SU-DHL-6 (cell line): ENCODE measurements around the gene POU4F1.

ENCODE experiments used
- H2AFZ ChIP-seq: fragments of 200-600 bp; sonication (generic); 2 replicates; pipeline ENCODE4 v1.6.1; 2014; ENCODE audit warnings: low read depth, mild to moderate bottlenecking, moderate library complexity, mixed read lengths, antibody characterized with exemption, low read length; ENCODE audit not compliant: severe bottlenecking
- H3F3A ChIP-seq: fragments of 200-600 bp; shearing (Covaris generic); 2 replicates; pipeline ENCODE4 v1.6.0; 2016; ENCODE audit warnings: antibody characterized with exemption, mild to moderate bottlenecking; ENCODE audit not compliant: insufficient read depth
- H3K27ac ChIP-seq: fragments of 200-600 bp; sonication (generic); 2 replicates; pipeline ENCODE4 v1.5.1; 2016; ENCODE audit warnings: low read depth, mild to moderate bottlenecking, low read length, moderate library complexity, mixed read lengths
- H3K27me3 ChIP-seq: fragments of 200-600 bp; sonication (generic), shearing (Covaris generic); 2 replicates; pipeline ENCODE4 v1.6.0; 2014; ENCODE audit warnings: mild to moderate bottlenecking, low read length
- H3K36me3 ChIP-seq: fragments of 200-600 bp; sonication (generic); 2 replicates; pipeline ENCODE4 v1.6.1; 2014; ENCODE audit warnings: mild to moderate bottlenecking, low read length, mixed read lengths
- H3K4me2 ChIP-seq: fragments of 300-600, 200-600 bp; shearing (Covaris generic), sonication (generic); 2 replicates; pipeline ENCODE4 v1.6.0; 2014; ENCODE audit warnings: low read length, low read depth, mild to moderate bottlenecking; ENCODE audit not compliant: poor library complexity, severe bottlenecking
- H3K4me3 ChIP-seq: fragments of 200-600 bp; sonication (generic); 2 replicates; pipeline ENCODE4 v1.5.1; 2014; ENCODE audit warnings: antibody characterized with exemption, low read length, mild to moderate bottlenecking, mixed read lengths; ENCODE audit not compliant: insufficient read depth, poor library complexity, severe bottlenecking
- H3K79me2 ChIP-seq: fragments of 200-600 bp; sonication (generic); 2 replicates; pipeline ENCODE4 v1.6.1; 2014; ENCODE audit warnings: mild to moderate bottlenecking, low read length, moderate library complexity; ENCODE audit not compliant: insufficient read depth
- H3K9ac ChIP-seq: fragments of 200-600 bp; sonication (generic); 2 replicates; pipeline ENCODE4 v1.7.0; 2014; ENCODE audit warnings: mild to moderate bottlenecking, low read length
- H3K9me2 ChIP-seq: fragments of 200-600 bp; sonication (generic); replicated peaks from 2 replicates; pipeline ENCODE4 v1.6.1; 2014; ENCODE audit warnings: low read length; ENCODE audit not compliant: insufficient read depth
- H3K9me3 ChIP-seq: fragments of 200-600 bp; sonication (generic); 2 replicates; pipeline ENCODE4 v1.6.1; 2014; ENCODE audit warnings: low read length, mixed read lengths; ENCODE audit not compliant: insufficient read depth
- H4K20me1 ChIP-seq: fragments of 200-600 bp; sonication (generic); 2 replicates; pipeline ENCODE4 v1.6.1; 2014; ENCODE audit warnings: low read depth, mild to moderate bottlenecking, antibody characterized with exemption, low read length, moderate library complexity, mixed read lengths
- EZH2phosphoT487 ChIP-seq: fragments of 200-600 bp; sonication (generic), shearing (Covaris generic); conservative IDR thresholded peaks from 2 replicates; pipeline ENCODE4 v1.6.1; 2018; ENCODE audit warnings: mild to moderate bottlenecking, antibody characterized with exemption, low read length, moderate library complexity, mixed read lengths
- TF ChIP-seq, protein P1 (sequence below): fragments of 200-600 bp; sonication (generic); IDR thresholded peaks from one replicate; pipeline ENCODE4 v1.5.1; 2017; ENCODE audit warnings: antibody characterized with exemption, mild to moderate bottlenecking, low read length, moderate library complexity; ENCODE audit not compliant: insufficient read depth, poor library complexity, severe bottlenecking

Gene POU4F1

GRCh38 chr13:78589206-78589605 is 14.1 kb downstream of the POU4F1 start:
- H3K79me2 ChIP-seq = no peaks in the 10 kb centered on the region
- H3K9me3 ChIP-seq = no peaks in the 10 kb centered on the region

GRCh38 chr13:78587395-78587794 is 16.0 kb downstream of the POU4F1 start:
- no peak for TF ChIP-seq EZH2phosphoT487
- TF ChIP-seq, protein P1, sequence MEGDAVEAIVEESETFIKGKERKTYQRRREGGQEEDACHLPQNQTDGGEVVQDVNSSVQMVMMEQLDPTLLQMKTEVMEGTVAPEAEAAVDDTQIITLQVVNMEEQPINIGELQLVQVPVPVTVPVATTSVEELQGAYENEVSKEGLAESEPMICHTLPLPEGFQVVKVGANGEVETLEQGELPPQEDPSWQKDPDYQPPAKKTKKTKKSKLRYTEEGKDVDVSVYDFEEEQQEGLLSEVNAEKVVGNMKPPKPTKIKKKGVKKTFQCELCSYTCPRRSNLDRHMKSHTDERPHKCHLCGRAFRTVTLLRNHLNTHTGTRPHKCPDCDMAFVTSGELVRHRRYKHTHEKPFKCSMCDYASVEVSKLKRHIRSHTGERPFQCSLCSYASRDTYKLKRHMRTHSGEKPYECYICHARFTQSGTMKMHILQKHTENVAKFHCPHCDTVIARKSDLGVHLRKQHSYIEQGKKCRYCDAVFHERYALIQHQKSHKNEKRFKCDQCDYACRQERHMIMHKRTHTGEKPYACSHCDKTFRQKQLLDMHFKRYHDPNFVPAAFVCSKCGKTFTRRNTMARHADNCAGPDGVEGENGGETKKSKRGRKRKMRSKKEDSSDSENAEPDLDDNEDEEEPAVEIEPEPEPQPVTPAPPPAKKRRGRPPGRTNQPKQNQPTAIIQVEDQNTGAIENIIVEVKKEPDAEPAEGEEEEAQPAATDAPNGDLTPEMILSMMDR = no peak
- no peak overlapping the region for H3K4me3 ChIP-seq
- no peaks in the 10 kb centered on the region for H3K27me3 ChIP-seq

More at GRCh38 chr13:78589206-78589605, 14.1 kb downstream of the POU4F1 start:
- Histone ChIP-seq H3K4me2 (no peak overlapping the region), H2AFZ (no peak overlapping the region), H3K9ac (no peak overlapping the region), H3K4me3 (no peak overlapping the region), H3K27ac (no peak overlapping the region), H3K36me3 (no peaks in the 10 kb centered on the region), H3F3A (no peaks in the 10 kb centered on the region), H4K20me1 (no peaks in the 10 kb centered on the region), H3K9me2 (no peaks in the 10 kb centered on the region), H3K27me3 (no peaks in the 10 kb centered on the region)
- TF ChIP-seq EZH2phosphoT487 = no peak
- TF ChIP-seq, protein P1 = no peak

GRCh38 chr13:78586706-78587105 is 16.6 kb downstream of the POU4F1 start:
- Histone ChIP-seq H3K27me3 (no peaks in the 10 kb centered on the region), H2AFZ (no peak overlapping the region), H3K79me2 (no peaks in the 10 kb centered on the region), H3K9ac (no peak overlapping the region), H3K4me2 (no peak overlapping the region), H4K20me1 (no peaks in the 10 kb centered on the region), H3K36me3 (no peaks in the 10 kb centered on the region), H3K27ac (no peak overlapping the region), H3K4me3 (no peak overlapping the region), H3K9me2 (no peaks in the 10 kb centered on the region), H3K9me3 (no peaks in the 10 kb centered on the region), H3F3A (no peaks in the 10 kb centered on the region)
- no peak for TF ChIP-seq EZH2phosphoT487
- TF ChIP-seq, protein P1 = peak; percentile 10

More at GRCh38 chr13:78587395-78587794, 16.0 kb downstream of the POU4F1 start:
- no peaks in the 10 kb centered on the region for H3K36me3 ChIP-seq
- H3K9me3 ChIP-seq = no peaks in the 10 kb centered on the region
- H3K79me2 ChIP-seq = no peaks in the 10 kb centered on the region
- H4K20me1 ChIP-seq = no peaks in the 10 kb centered on the region
- H3K9ac ChIP-seq = no peak overlapping the region
- no peak overlapping the region for H3K4me2 ChIP-seq
- H3K9me2 ChIP-seq = no peaks in the 10 kb centered on the region
- no peak overlapping the region for H2AFZ ChIP-seq
- H3K27ac ChIP-seq = no peak overlapping the region
- H3F3A ChIP-seq = no peaks in the 10 kb centered on the region

DNA sequence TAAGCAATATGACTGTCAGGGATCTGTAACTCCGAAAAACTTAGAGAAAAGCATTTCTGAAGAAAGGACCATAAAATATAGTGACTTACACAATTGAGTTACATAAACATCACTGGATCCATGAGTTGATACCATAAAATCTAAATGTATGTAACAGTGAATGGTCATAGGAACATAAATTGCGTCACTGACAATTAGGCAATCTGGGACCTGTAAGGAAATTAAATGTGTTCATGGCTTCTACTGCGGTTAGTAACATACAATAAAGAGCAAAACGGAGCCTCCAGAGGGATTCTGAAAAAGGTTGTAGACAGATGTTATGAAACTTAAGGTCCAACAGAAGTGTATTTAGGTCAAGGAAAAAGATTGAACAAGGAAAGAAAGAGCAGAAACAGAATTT is 27.1 kb downstream of the POU4F1 start:
- no peaks in the 10 kb centered on the region for H4K20me1 ChIP-seq
- H3K9me3 ChIP-seq = no peaks in the 10 kb centered on the region
- no peaks in the 10 kb centered on the region for H3F3A ChIP-seq
- no peaks in the 10 kb centered on the region for H3K79me2 ChIP-seq
- H3K9me2 ChIP-seq = no peaks in the 10 kb centered on the region
- H3K27ac ChIP-seq = no peak overlapping the region
- no peak overlapping the region for H2AFZ ChIP-seq
- H3K27me3 ChIP-seq = no peaks in the 10 kb centered on the region
- no peaks in the 10 kb centered on the region for H3K36me3 ChIP-seq
- TF ChIP-seq, protein P1 = no peak
- no peak for TF ChIP-seq EZH2phosphoT487
- no peak overlapping the region for H3K4me2 ChIP-seq
- no peak overlapping the region for H3K4me3 ChIP-seq
- no peak overlapping the region for H3K9ac ChIP-seq
